Measurements from ENCODE around the gene RAB4A.

Gene RAB4A

GRCh38 chr1:229268505-229268904 lies 2.4 kb upstream of the RAB4A start:
- no peak overlapping the region for H3K4me3 ChIP-seq (ENCODE audit: low read depth, low read length)
- DNase-seq (ENCODE audit: low read depth), result no peak

GRCh38 chr1:229271448-229272159 lies 693 bp downstream of the RAB4A start:
- DNase-seq (ENCODE audit: low read depth), result peak; percentile 71
- H3K4me3 ChIP-seq (ENCODE audit: low read depth, low read length), result peak overlapping the region; percentile 79
- TF ChIP-seq CTCF (IDR thresholded peaks at IDR 0.05; ENCODE audit: low read depth, low read length) (peak; percentile 1), MYC (IDR thresholded peaks at IDR 0.05; ENCODE audit: low read depth, low read length) (no peak)

More at GRCh38 chr1:229268505-229268904, 2.4 kb upstream of the RAB4A start:
- TF ChIP-seq POLR2A (IDR thresholded peaks at IDR 0.05; ENCODE audit: extremely low read depth, insufficient read length) (no peak), CTCF (IDR thresholded peaks at IDR 0.05; ENCODE audit: low read depth, low read length) (no peak), MYC (IDR thresholded peaks at IDR 0.05; ENCODE audit: low read depth, low read length) (no peak)
- TF ChIP-seq, protein P1, sequence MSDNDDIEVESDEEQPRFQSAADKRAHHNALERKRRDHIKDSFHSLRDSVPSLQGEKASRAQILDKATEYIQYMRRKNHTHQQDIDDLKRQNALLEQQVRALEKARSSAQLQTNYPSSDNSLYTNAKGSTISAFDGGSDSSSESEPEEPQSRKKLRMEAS (IDR thresholded peaks at IDR 0.05; ENCODE audit: low read depth, low read length), result no peak

DNA sequence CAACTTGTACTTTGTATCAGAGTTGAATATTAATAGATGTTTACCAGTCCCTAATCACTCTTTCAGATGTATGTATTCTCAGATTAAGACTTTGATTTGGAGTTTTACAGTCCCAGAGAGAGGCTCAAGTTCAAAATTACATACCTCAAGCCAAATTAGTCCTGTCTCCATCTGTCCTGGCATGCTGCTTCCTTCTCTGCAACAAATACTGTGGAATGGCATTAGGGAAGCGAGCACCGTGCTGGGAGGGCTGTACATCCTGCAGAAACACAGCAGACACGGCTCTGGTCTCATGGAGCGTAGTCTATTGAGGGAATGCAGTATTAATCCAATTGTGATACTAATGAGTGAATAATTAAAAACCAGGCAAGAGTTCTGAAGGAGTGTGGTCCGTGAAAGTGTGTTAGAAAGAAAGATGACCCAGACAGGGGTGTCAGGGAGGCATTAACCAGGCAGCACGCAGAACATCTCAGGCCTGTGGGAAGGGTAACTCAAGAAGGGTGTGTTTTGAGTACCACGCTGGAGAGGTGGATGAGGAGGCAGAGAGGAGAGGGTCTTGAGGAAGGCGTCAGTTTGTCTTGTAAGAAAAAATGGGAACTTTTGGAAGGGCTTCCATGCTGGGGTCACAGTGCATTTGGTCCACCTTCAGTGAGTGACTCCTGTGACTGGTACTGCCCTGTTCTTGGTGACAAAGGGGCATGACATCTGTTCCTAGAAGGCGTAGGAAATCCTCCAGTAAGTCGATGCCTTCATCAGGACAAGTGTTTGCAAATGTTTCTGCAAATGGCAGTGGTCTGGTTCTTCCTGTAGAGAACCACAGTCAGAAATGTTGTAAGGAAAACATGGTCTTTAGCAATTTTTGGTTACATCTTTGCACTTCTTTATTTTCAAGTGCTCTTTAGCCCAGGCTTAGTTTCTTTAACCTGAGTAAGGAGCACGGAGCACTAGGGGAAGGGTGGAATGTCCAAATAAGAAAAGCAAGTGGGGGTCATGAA lies 1.6 kb downstream of the RAB4A start:
- H3K4me3 ChIP-seq (ENCODE audit: low read depth, low read length), result peak overlapping the region; percentile 79
- peak; percentile 51 for DNase-seq (ENCODE audit: low read depth)
- no peak for TF ChIP-seq CTCF (IDR thresholded peaks at IDR 0.05; ENCODE audit: low read depth, low read length)
- TF ChIP-seq, protein P1 (IDR thresholded peaks at IDR 0.05; ENCODE audit: low read depth, low read length), result peak; percentile 32; the same call in 1 of the 2 replicates

DNA sequence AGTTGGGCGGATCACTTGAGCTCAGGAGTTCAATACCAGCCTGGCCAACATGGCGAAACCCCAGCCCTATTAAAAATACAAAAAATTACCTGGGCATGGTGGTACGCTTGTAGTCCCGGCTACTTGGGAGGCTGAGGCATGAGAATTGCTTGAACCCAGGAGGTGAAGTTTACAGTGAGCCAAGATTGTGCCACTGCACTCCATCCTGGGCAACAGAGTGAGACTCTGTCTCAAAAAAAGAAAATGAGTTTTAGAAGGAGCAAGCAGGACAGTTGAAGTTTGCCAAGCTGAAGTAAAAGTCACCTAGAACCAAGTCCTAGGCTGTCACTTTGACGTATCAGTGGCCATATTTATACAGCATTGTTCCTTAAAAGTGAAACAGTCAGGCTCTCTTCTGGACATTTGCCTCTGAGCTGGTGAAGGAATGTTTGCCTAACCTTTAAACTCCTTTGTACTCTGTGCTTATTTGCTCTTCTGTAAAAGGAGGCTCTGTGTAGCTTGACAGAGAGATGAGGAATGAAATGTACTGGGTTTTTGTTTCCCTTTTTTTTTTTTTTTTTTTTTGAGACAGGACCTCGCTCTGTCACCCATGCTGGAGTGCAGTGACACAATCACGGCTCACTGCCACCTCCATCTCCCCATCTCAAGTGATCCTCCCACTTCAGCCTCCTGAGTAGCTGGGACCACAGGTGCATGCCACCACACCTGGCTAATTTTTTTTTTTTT lies 2.8 kb downstream of the RAB4A start:
- no peak overlapping the region for H3K4me3 ChIP-seq (ENCODE audit: low read depth, low read length)
- no peak for DNase-seq (ENCODE audit: low read depth)
- TF ChIP-seq CTCF (IDR thresholded peaks at IDR 0.05; ENCODE audit: low read depth, low read length) (no peak), MYC (IDR thresholded peaks at IDR 0.05; ENCODE audit: low read depth, low read length) (no peak)

DNA sequence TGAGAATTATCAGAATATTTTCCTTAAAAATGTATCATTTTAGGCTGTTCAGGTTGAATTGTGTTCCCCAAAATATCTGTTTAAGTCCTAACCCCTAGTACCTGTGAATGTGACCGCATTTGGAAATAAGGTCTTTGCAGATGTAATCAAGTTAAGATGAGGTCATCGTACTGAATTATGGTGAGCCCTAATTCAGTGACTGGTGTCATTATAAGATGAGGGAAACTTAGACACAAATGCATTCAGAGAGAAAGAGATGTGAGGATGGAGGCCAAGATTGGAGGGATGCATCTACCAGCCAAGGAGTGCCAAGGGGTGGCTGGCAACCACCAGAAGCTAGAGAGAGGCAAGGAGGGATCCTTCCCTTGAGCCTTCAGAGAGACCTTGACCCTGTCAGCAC lies 4.1 kb downstream of the RAB4A start:
- DNase-seq (ENCODE audit: low read depth), result no peak
- no peak overlapping the region for H3K4me3 ChIP-seq (ENCODE audit: low read depth, low read length)
- TF ChIP-seq CTCF (IDR thresholded peaks at IDR 0.05; ENCODE audit: low read depth, low read length) (no peak), POLR2A (IDR thresholded peaks at IDR 0.05; ENCODE audit: extremely low read depth, insufficient read length) (no peak), MYC (IDR thresholded peaks at IDR 0.05; ENCODE audit: low read depth, low read length) (no peak)
- TF ChIP-seq, protein P1 (IDR thresholded peaks at IDR 0.05; ENCODE audit: low read depth, low read length), result no peak
